OCI-LY1 (cell line): Measurements from ENCODE around the gene ZNF22.

ENCODE experiments used
- H2AFZ ChIP-seq: fragments of 200-600 bp; sonication (generic), shearing (Covaris generic); 2 replicates; pipeline ENCODE4 v1.6.0; 2014; ENCODE audit warnings: antibody characterized with exemption, mild to moderate bottlenecking, low read length
- H3F3A ChIP-seq: fragments of 200-600 bp; sonication (generic), shearing (Covaris generic); 2 replicates; pipeline ENCODE4 v1.6.0; 2014; ENCODE audit warnings: mild to moderate bottlenecking, antibody characterized with exemption, low read length, moderate library complexity; ENCODE audit not compliant: insufficient read depth
- H3K27ac ChIP-seq: fragments of 200-600 bp; sonication (generic); 2 replicates; pipeline ENCODE4 v1.5.1; 2014; ENCODE audit warnings: low read length, mixed run types, mild to moderate bottlenecking, low read depth; ENCODE audit not compliant: poor library complexity, severe bottlenecking
- H3K27me3 ChIP-seq: fragments of 200-600 bp; sonication (generic); 2 replicates; pipeline ENCODE4 v1.6.0; 2014; ENCODE audit warnings: antibody characterized with exemption, mild to moderate bottlenecking, low read length, moderate library complexity; ENCODE audit not compliant: insufficient read depth
- H3K36me3 ChIP-seq: fragments of 200-600 bp; sonication (generic); 2 replicates; pipeline ENCODE4 v1.6.1; 2014; ENCODE audit warnings: mild to moderate bottlenecking, antibody characterized with exemption, low read length, moderate library complexity, mixed read lengths; ENCODE audit not compliant: insufficient read depth
- H3K4me1 ChIP-seq: fragments of 200-600 bp; sonication (generic); 2 replicates; pipeline ENCODE4 v1.5.1; 2014; ENCODE audit warnings: mild to moderate bottlenecking, low read length, moderate library complexity; ENCODE audit not compliant: insufficient read depth, severe bottlenecking
- H3K4me2 ChIP-seq: fragments of 200-600 bp; sonication (generic), shearing (Covaris generic); 2 replicates; pipeline ENCODE4 v1.6.1; 2014; ENCODE audit warnings: low read length
- H3K4me3 ChIP-seq: fragments of 200-600 bp; sonication (generic); 2 replicates; pipeline ENCODE4 v1.5.1; 2014; ENCODE audit warnings: low read length, low read depth, mild to moderate bottlenecking, mixed read lengths; ENCODE audit not compliant: poor library complexity, severe bottlenecking
- H3K79me2 ChIP-seq: fragments of 200-600 bp; shearing (Covaris generic); 2 replicates; pipeline ENCODE4 v1.6.1; 2016; ENCODE audit warnings: mixed run types, low read length, mixed read lengths; ENCODE audit not compliant: insufficient read depth
- H3K9ac ChIP-seq: fragments of 200-600 bp; sonication (generic), shearing (Covaris generic); 2 replicates; pipeline ENCODE4 v1.6.1; 2014; ENCODE audit warnings: mild to moderate bottlenecking, low read length, mixed read lengths
- H3K9me2 ChIP-seq: fragments of 200-600 bp; sonication (generic), shearing (Covaris generic); 2 replicates; pipeline ENCODE4 v1.6.1; 2014; ENCODE audit warnings: low read depth, mild to moderate bottlenecking, low read length, mixed read lengths
- H3K9me3 ChIP-seq: fragments of 200-600 bp; shearing (Covaris generic); 2 replicates; pipeline ENCODE4 v1.6.1; 2014; ENCODE audit warnings: low read length, mixed read lengths
- H4K20me1 ChIP-seq: fragments of 200-600 bp; sonication (generic), shearing (Covaris generic); 2 replicates; pipeline ENCODE4 v1.6.0; 2016; ENCODE audit warnings: mild to moderate bottlenecking, low read length; ENCODE audit not compliant: insufficient read depth
- CTCF ChIP-seq: fragments of 200-600 bp; sonication (generic), shearing (Covaris generic); IDR thresholded peaks from 2 replicates; pipeline ENCODE4 v1.5.1; 2017; ENCODE audit warnings: mild to moderate bottlenecking, antibody characterized with exemption, low read length, moderate library complexity, mixed read lengths
- EZH2 ChIP-seq: fragments of 200-600 bp; sonication (generic), shearing (Covaris generic); IDR thresholded peaks from 2 replicates; pipeline ENCODE4 v1.8.0; 2017; ENCODE audit warnings: borderline replicate concordance, mixed run types, mild to moderate bottlenecking, antibody characterized with exemption, low read length, moderate library complexity, mixed read lengths

Gene ZNF22

DNA sequence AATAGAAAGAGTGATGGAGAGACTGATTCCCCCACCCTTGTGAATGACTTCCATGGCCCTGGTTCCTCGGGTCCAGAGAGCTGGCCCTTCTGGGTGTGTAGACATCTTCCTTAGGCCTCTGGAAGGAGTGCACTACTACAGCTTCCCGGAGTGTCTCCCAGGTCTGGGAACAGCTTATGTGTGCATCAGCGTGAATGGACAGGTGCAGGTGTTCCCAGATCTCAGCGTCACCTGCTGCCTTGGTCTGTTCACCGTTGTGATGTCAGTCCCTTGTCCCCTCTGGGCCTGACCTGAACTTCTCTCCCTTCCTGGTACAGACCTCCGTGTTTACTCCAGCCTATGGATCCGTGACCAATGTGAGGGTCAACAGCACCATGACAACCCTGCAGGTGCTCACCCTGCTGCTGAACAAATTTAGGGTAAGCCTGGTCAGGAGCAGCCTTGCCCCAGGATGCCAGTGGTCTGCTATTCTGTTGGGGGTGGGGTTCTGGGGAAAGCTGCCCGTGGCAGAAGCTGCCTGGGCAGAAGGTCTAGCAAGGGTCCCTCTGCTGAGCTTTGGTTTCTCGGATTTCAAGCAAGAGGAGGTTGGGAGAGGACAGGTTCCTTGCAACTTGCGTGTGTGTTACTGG lies 11.7 kb upstream of the ZNF22 start:
- Histone ChIP-seq H3K79me2 (no peaks in the 10 kb centered on the region), H3K4me3 (no peak overlapping the region), H3K4me1 (no peaks in the 10 kb centered on the region), H3F3A (no peaks in the 10 kb centered on the region), H3K9me3 (no peaks in the 10 kb centered on the region), H3K27me3 (peaks cover 3% of the 10 kb centered on the region; the same call in 1 of the 2 replicates), H3K4me2 (no peak overlapping the region), H3K36me3 (no peaks in the 10 kb centered on the region), H3K27ac (no peak overlapping the region), H3K9ac (no peak overlapping the region), H4K20me1 (no peaks in the 10 kb centered on the region), H3K9me2 (no peaks in the 10 kb centered on the region), H2AFZ (no peak overlapping the region)
- no peak for TF ChIP-seq EZH2
- no peak for TF ChIP-seq CTCF

DNA sequence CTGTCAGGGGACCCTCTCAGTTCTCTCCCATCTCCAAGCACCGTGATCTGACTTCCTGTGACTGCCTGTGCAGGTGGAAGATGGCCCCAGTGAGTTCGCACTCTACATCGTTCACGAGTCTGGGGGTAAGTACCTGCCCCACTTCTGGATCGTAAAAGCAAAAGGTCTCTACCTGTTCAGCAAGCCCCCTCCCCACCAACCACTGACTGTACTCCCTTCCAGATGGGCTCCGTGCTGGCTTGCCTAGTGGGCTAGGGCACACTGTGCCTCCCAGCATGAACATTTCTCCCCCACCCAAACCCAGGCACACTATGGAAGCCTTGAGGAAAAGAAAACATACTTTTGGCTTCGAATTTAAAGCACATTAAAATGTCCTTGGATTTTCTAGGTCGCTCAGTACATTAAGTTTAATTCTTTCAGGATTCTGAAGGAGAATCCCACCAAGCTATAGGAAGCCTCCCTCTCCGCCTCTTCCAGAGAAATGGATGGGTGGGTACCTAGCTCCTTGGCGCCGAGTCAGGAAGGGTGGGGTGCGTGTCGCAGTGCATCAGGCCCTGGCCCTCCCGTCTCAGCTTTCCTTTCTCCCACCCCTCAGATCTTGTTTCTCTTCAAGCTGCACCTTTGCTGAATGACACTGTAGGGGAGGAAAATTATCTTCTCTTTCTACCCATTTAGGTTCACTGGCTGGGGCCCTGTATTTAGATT lies 11.0 kb upstream of the ZNF22 start:
- Histone ChIP-seq H2AFZ (no peak overlapping the region), H3K36me3 (no peaks in the 10 kb centered on the region), H3F3A (no peaks in the 10 kb centered on the region), H3K79me2 (no peaks in the 10 kb centered on the region), H3K4me2 (no peak overlapping the region), H3K9me3 (no peaks in the 10 kb centered on the region), H3K9ac (no peak overlapping the region), H3K4me1 (no peaks in the 10 kb centered on the region), H3K4me3 (no peak overlapping the region), H3K9me2 (no peaks in the 10 kb centered on the region), H3K27me3 (peaks cover 3% of the 10 kb centered on the region; the same call in 1 of the 2 replicates), H4K20me1 (no peaks in the 10 kb centered on the region), H3K27ac (no peak overlapping the region)
- TF ChIP-seq CTCF (no peak), EZH2 (no peak)

DNA sequence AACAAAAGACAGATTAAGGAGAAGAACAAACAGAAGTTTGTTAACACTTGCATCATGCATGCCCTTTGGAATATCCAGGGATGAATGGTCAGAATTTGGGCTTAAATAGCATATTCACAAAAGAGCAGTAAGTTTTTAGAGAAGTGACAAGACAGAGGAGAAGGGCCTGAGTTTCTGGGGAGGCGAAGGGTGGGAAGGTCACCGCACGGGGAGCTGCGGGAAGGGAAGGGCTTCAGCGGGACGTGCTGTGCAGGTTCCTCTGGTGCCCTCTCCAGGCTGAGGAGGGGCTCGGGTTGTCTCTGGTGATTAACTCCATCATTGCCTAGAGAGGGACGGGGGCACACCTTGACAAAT lies 10.4 kb upstream of the ZNF22 start:
- Histone ChIP-seq H3K36me3 (no peaks in the 10 kb centered on the region), H3K9ac (no peak overlapping the region), H3F3A (no peaks in the 10 kb centered on the region), H4K20me1 (no peaks in the 10 kb centered on the region), H3K4me2 (no peak overlapping the region), H3K27me3 (peaks cover 3% of the 10 kb centered on the region; the same call in 1 of the 2 replicates), H3K4me1 (no peaks in the 10 kb centered on the region), H3K79me2 (no peaks in the 10 kb centered on the region), H3K27ac (no peak overlapping the region), H3K9me2 (no peaks in the 10 kb centered on the region), H3K9me3 (no peaks in the 10 kb centered on the region), H2AFZ (no peak overlapping the region), H3K4me3 (no peak overlapping the region)
- no peak for TF ChIP-seq EZH2
- peak; percentile 26; the same call in 1 of the 2 replicates for TF ChIP-seq CTCF
